ENCODE results near the gene SNX7. TPM values are rescaled to one million over a fixed set of nuclear protein-coding genes. Genes with fewer than 3 reads are reported as not detected.

The SNX7 gene
- total RNA-seq, 1 donor from 2014 or later: 23.4 TPM

DNA sequence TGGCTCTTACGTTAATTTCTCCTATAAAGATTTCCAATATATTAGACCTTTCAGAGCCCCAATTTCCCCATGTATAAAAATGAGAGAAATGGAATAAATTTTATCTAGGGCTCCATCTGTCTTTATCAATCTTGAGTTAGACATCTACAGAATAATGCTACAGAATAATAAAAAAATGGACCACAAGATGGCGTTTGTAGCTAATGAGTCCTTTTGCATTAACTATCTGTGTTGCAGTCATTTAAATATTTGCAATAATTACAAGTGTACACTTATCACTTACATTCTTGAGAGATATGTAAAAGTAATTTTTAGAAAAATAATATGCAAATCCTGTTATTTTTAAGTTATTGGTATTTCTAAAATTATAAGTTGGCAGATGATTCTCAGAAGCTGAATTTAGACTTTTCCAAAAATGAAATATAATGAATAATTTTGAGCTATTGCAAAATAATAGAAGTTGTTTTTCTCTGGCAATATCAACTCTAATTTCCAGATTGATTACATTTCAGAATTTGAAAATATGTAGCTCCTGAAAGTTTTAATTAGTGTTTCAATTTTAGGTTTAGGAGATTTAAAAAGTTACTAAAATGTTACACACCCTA lies 87.7 kb downstream of the SNX7 start:
- no peak overlapping the region for H3K4me3 ChIP-seq (ENCODE audit: low read depth, low read length)
- TF ChIP-seq, protein P1, sequence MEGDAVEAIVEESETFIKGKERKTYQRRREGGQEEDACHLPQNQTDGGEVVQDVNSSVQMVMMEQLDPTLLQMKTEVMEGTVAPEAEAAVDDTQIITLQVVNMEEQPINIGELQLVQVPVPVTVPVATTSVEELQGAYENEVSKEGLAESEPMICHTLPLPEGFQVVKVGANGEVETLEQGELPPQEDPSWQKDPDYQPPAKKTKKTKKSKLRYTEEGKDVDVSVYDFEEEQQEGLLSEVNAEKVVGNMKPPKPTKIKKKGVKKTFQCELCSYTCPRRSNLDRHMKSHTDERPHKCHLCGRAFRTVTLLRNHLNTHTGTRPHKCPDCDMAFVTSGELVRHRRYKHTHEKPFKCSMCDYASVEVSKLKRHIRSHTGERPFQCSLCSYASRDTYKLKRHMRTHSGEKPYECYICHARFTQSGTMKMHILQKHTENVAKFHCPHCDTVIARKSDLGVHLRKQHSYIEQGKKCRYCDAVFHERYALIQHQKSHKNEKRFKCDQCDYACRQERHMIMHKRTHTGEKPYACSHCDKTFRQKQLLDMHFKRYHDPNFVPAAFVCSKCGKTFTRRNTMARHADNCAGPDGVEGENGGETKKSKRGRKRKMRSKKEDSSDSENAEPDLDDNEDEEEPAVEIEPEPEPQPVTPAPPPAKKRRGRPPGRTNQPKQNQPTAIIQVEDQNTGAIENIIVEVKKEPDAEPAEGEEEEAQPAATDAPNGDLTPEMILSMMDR (IDR thresholded peaks at IDR 0.05; ENCODE audit: insufficient read depth, low read length, poor library complexity, severe bottlenecking): peak; percentile 28
- no peaks in the 10 kb centered on the region for H3K27me3 ChIP-seq (ENCODE audit: control insufficient read depth, insufficient read depth, low read length)
- DNase-seq (ENCODE audit: low read depth): no peak
- H3K36me3 ChIP-seq (ENCODE audit: control insufficient read depth, insufficient read depth, low read length): no peaks in the 10 kb centered on the region

DNA sequence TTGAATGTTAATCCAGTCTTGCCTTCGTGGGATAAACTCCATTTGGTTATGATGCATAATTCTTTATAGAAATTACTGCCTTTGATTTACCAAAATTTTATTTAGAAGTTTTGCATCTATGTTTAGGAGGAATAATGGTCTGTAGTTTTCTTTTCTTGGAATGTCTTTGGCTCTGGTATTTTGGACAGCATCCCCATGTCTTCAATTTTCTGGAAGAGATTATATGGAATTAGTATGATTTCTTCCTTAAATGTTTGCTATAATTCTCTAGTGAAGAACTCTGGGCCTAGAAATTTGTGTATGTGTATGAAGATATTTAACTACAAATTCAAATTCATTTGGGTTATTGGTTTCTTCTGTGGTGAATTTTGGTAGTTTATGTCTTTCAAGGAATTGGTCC lies 92.7 kb downstream of the SNX7 start:
- Histone ChIP-seq H3K4me3 (ENCODE audit: low read depth, low read length) (no peak overlapping the region), H3K27me3 (ENCODE audit: control insufficient read depth, insufficient read depth, low read length) (no peaks in the 10 kb centered on the region), H3K36me3 (ENCODE audit: control insufficient read depth, insufficient read depth, low read length) (no peaks in the 10 kb centered on the region)
- DNase-seq (ENCODE audit: low read depth): no peak
- TF ChIP-seq, protein P1 (IDR thresholded peaks at IDR 0.05; ENCODE audit: insufficient read depth, low read length, poor library complexity, severe bottlenecking): no peak

DNA sequence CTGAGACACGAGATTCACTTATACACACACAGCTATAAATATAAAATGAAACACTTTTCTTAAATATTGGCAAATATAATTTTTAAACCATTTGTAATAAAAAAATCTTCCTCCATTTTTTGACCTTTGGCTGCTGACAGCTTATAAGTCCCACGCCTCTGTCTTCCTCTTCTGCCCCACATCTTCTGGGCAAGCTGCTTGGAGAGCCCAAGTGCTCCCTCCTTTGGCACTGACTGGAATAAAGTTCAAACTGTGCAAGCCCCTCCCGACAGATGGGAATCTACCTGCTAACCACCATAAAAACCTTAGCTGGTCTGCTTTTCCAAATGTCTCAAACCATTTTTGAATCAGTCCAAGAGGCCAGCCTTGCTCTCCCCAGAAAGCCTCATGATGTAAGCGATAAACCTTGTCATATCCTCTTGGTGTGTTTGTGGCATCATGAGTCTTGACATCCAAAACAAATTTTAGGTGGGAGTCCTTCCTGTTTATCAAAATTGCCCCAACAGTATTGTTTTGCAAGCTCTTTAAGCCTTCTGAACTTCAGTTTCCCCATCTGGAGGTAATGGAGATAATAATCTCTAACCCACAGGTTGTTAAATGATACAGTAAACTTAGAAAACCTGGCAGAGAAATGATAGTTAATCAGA lies 99.8 kb downstream of the SNX7 start:
- TF ChIP-seq, protein P1 (IDR thresholded peaks at IDR 0.05; ENCODE audit: insufficient read depth, low read length, poor library complexity, severe bottlenecking): no peak
- no peak for DNase-seq (ENCODE audit: low read depth)
- no peak overlapping the region for H3K4me3 ChIP-seq (ENCODE audit: low read depth, low read length)

DNA sequence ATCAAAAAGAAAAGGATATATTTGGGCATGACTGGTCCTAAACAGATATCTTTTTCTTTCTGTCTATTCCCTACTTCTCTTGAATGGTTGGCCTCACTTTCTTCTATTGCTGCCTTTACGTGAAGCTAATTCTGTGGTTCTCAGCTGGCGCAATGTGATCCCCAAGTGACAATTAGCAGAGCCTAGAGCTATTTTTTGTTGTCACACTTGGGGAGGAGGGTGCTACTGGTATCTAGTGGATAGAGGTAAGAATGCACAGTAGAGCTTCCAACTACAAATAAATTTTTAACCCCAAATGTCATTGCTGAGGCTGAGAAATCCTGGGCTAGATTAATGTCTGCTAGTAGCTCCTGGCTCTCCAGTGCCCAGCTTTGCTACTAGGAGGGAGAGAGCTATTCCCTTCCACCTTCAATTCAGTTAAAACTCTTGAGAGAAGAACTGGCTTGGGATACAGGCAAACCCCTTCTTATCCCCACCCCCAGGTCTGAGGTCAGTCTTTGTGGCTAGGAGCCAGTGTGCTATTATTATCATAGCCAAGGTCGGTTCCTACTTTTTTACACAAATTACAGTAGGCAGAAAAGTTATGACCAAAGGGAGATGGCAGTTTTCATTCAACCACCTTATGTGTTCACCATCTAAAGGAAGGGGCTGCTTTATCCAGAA lies 102.1 kb downstream of the SNX7 start:
- TF ChIP-seq, protein P1 (IDR thresholded peaks at IDR 0.05; ENCODE audit: insufficient read depth, low read length, poor library complexity, severe bottlenecking): no peak
- H3K27me3 ChIP-seq (ENCODE audit: control insufficient read depth, insufficient read depth, low read length): no peaks in the 10 kb centered on the region
- no peak overlapping the region for H3K4me3 ChIP-seq (ENCODE audit: low read depth, low read length)
- no peak for DNase-seq (ENCODE audit: low read depth)
- H3K36me3 ChIP-seq (ENCODE audit: control insufficient read depth, insufficient read depth, low read length): no peaks in the 10 kb centered on the region

More for the DNA sequence above, 99.8 kb downstream of the SNX7 start:
- no peaks in the 10 kb centered on the region for H3K27me3 ChIP-seq (ENCODE audit: control insufficient read depth, insufficient read depth, low read length)
- H3K36me3 ChIP-seq (ENCODE audit: control insufficient read depth, insufficient read depth, low read length): no peaks in the 10 kb centered on the region

DNA sequence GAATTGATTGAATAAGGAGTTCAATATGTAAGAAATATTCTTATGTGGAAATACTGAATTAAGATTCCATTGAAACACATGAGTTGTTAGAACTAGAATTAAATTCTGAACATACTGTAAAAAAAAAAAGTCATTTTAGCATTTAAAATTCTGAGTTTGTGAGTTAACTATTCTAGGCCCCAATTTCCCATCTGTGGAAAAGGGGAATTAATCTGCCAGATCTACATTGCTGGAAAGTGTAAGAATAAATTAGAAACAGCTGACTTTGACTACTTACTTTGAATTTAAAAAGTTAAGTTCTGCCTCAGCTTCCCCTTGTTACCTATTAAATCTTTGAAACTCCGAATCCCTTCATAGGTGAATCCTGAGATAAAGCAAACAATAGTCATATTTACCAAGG lies 103.0 kb downstream of the SNX7 start:
- Histone ChIP-seq H3K36me3 (ENCODE audit: control insufficient read depth, insufficient read depth, low read length) (no peaks in the 10 kb centered on the region), H3K4me3 (ENCODE audit: low read depth, low read length) (no peak overlapping the region), H3K27me3 (ENCODE audit: control insufficient read depth, insufficient read depth, low read length) (no peaks in the 10 kb centered on the region)
- TF ChIP-seq, protein P1 (IDR thresholded peaks at IDR 0.05; ENCODE audit: insufficient read depth, low read length, poor library complexity, severe bottlenecking): no peak
- no peak for DNase-seq (ENCODE audit: low read depth)
